Kasumi-1 (cell line): Measurements from ENCODE around the gene PAPOLG.
"Not testable (repeated sequence)": the region's sequence is repeated elsewhere in the genome, so short reads cannot be mapped to it uniquely, and the experiment has no call there.

Experiments
- DNase-seq, 2 experiments: peaks; one replicate each; lab custom pipeline; 2025; lab: John Stamatoyannopoulos, UW

Gene PAPOLG

GRCh38 chr2:60775048-60775639, 19.1 kb downstream of the PAPOLG start:
- DNase-seq, result no peak

GRCh38 chr2:60778352-60778751, 22.3 kb downstream of the PAPOLG start:
- DNase-seq, result no peak

- no peak for DNase-seq
Measured at GRCh38 chr2:60779426-60779825, 23.4 kb downstream of the PAPOLG start.

- DNase-seq, result no peak
Measured at GRCh38 chr2:60780721-60781120, 24.7 kb downstream of the PAPOLG start.

GRCh38 chr2:60793169-60793568, 37.1 kb downstream of the PAPOLG start:
- no peak for DNase-seq

GRCh38 chr2:60794271-60794863, 38.3 kb downstream of the PAPOLG start:
- DNase-seq, result peak; percentile 54 to 58

GRCh38 chr2:60796573-60797509, 40.8 kb downstream of the PAPOLG start:
- peak; percentile 95 to 99 for DNase-seq

- no peak for DNase-seq
Measured at GRCh38 chr2:60804473-60804872, 48.4 kb downstream of the PAPOLG start.

GRCh38 chr2:60806595-60806987, 50.5 kb downstream of the PAPOLG start:
- DNase-seq, result no peak

GRCh38 chr2:60806988-60807681, 51.1 kb downstream of the PAPOLG start:
- DNase-seq, result peak; percentile 60 to 68

- DNase-seq, result no peak
Measured at GRCh38 chr2:60808330-60808801, 52.3 kb downstream of the PAPOLG start.

- DNase-seq, result no peak
Measured at GRCh38 chr2:60811491-60812375, 55.7 kb downstream of the PAPOLG start.

- not testable (repeated sequence) for DNase-seq
Measured at GRCh38 chr2:60817191-60817590, 61.1 kb downstream of the PAPOLG start.

- DNase-seq, result peak; percentile 10 to 15
Measured at GRCh38 chr2:60818272-60818671, 62.2 kb downstream of the PAPOLG start.

GRCh38 chr2:60819155-60819862, 63.2 kb downstream of the PAPOLG start:
- no peak for DNase-seq

GRCh38 chr2:60819936-60820335, 63.9 kb downstream of the PAPOLG start:
- no peak for DNase-seq

GRCh38 chr2:60820416-60821132, 64.5 kb downstream of the PAPOLG start:
- no peak for DNase-seq

GRCh38 chr2:60821133-60821469, 65.0 kb downstream of the PAPOLG start:
- no peak for DNase-seq

- DNase-seq, result peak in 1 of 2 experiments; percentile 30
Measured at GRCh38 chr2:60821587-60822302, 65.7 kb downstream of the PAPOLG start.
